H1 (cell line): ENCODE measurements around the gene MYPN. TPM values are rescaled to one million over a fixed set of nuclear protein-coding genes. Genes with fewer than 3 reads are reported as not detected.

Source experiments
- CTCF ChIA-PET: fragments of 300-600 bp; sonication (Branson Sonifier 250); formaldehyde crosslinking; loops from one replicate; lab custom pipeline; 2021; ENCODE audit not compliant: partially characterized antibody; lab: Charles Lee
- POLR2A ChIA-PET: fragments of 300-600 bp; sonication (Branson Sonifier 250); formaldehyde crosslinking; loops from one replicate; lab custom pipeline; 2021; ENCODE audit warnings: inconsistent platforms; ENCODE audit not compliant: partially characterized antibody; lab: Charles Lee
- DNase-seq, 2 experiments: peaks; one replicate each; pipeline versions ENCODE4 v3.0.0 to v3.0.0-alpha.2; 2010 to 2022; ENCODE audit warnings: low spot score in 2 of 2, low read depth in 1 of 2, mixed read lengths in 1 of 2
- FAIRE-seq: peaks from 2 replicates; lab custom pipeline; 2011; peaks lifted over from hg19 to GRCh38; lab: Jason Lieb, UNC
- H2AFZ ChIP-seq: 2 replicates; pipeline ENCODE4 v1.8.1; 2012; ENCODE audit warnings: low read length, inconsistent platforms
- H2AK5ac ChIP-seq: 2 replicates; pipeline ENCODE4 v1.6.1; 2013; ENCODE audit warnings: low read depth, low read length
- H2BK120ac ChIP-seq: replicated peaks from 2 replicates; pipeline ENCODE3; 2013; ENCODE audit warnings: low read depth, low read length, inconsistent platforms
- H2BK12ac ChIP-seq: 2 replicates; pipeline ENCODE4 v1.6.1; 2013; ENCODE audit warnings: low read depth, low read length
- H2BK15ac ChIP-seq: 2 replicates; pipeline ENCODE4 v1.6.1; 2013; ENCODE audit warnings: low read length
- H2BK20ac ChIP-seq: 2 replicates; pipeline ENCODE4 v1.6.1; 2013; ENCODE audit warnings: low read length
- H2BK5ac ChIP-seq: 2 replicates; pipeline ENCODE4 v1.6.1; 2013; ENCODE audit warnings: low read depth, low read length
- H3K14ac ChIP-seq: 2 replicates; pipeline ENCODE4 v1.6.1; 2013; ENCODE audit warnings: inconsistent platforms; ENCODE audit not compliant: insufficient read length
- H3K18ac ChIP-seq: 2 replicates; pipeline ENCODE4 v1.6.1; 2013; ENCODE audit warnings: low read length; ENCODE audit errors: extremely low read depth
- H3K23ac ChIP-seq: 2 replicates; pipeline ENCODE4 v1.6.1; 2013; ENCODE audit warnings: inconsistent platforms; ENCODE audit not compliant: insufficient read length
- H3K23me2 ChIP-seq: 2 replicates; pipeline ENCODE4 v1.6.1; 2013; ENCODE audit warnings: low read depth, low read length
- H3K27ac ChIP-seq: 2 replicates; pipeline ENCODE4 v1.6.1; 2011; ENCODE audit warnings: low read depth, low read length, inconsistent platforms
- H3K27me3 ChIP-seq, 4 experiments: replicated peaks in 1 of 4; 1 replicate in 1 of 4; 2 replicates in 3 of 4; pipeline versions ENCODE4 v1.6.1 to v1.8.1; 2011 to 2013; ENCODE audit warnings: low read length in 3 of 4, mild to moderate bottlenecking in 3 of 4, inconsistent platforms in 2 of 4, mixed read lengths in 2 of 4, moderate library complexity in 1 of 4; ENCODE audit not compliant: control insufficient read depth in 3 of 4, insufficient read depth in 3 of 4; ENCODE audit errors: extremely low read depth in 1 of 4
- H3K36me3 ChIP-seq, 4 experiments: 2 replicates each; pipeline versions ENCODE4 v1.6.1 to v1.8.1; 2011 to 2013; ENCODE audit warnings: mild to moderate bottlenecking in 4 of 4, low read length in 3 of 4, moderate library complexity in 2 of 4, control low read depth in 1 of 4, inconsistent platforms in 1 of 4; ENCODE audit not compliant: insufficient read depth in 4 of 4, control insufficient read depth in 2 of 4
- H3K4ac ChIP-seq: replicated peaks from 2 replicates; pipeline ENCODE3; 2013; ENCODE audit warnings: low read length, low read depth, mixed read lengths, inconsistent platforms; ENCODE audit not compliant: insufficient read length
- H3K4me1 ChIP-seq, 4 experiments: replicated peaks in 1 of 4; 1 replicate in 1 of 4; 2 replicates in 3 of 4; pipeline versions ENCODE4 v1.6.1 to v1.8.1; 2011 to 2013; ENCODE audit warnings: low read length in 3 of 4, inconsistent platforms in 2 of 4, mixed read lengths in 1 of 4; ENCODE audit not compliant: insufficient read depth in 4 of 4, control insufficient read depth in 3 of 4
- H3K4me2 ChIP-seq, 2 experiments: 2 replicates each; pipeline versions ENCODE4 v1.6.1 to v1.8.1; 2011 to 2013; ENCODE audit warnings: low read depth in 2 of 2, low read length in 2 of 2, control low read depth in 1 of 2, inconsistent platforms in 1 of 2, mild to moderate bottlenecking in 1 of 2; ENCODE audit not compliant: insufficient read depth in 1 of 2
- H3K4me3 ChIP-seq, 4 experiments: fragments of 200-600, 300-600 bp in 1 of 4; sonication (generic), shearing (Covaris generic), sonication (Bioruptor Twin) in 1 of 4; 2 replicates each; pipeline versions ENCODE4 v1.5.1 to v1.8.1; 2011 to 2016; ENCODE audit warnings: low read length in 4 of 4, low read depth in 3 of 4, control low read depth in 2 of 4, inconsistent platforms in 2 of 4, mild to moderate bottlenecking in 2 of 4, mixed read lengths in 1 of 4, moderate library complexity in 1 of 4; ENCODE audit not compliant: insufficient read depth in 2 of 4; ENCODE audit errors: extremely low read depth in 1 of 4
- H3K56ac ChIP-seq: replicated peaks from 2 replicates; pipeline ENCODE3; 2013; ENCODE audit warnings: low read depth, mild to moderate bottlenecking, mixed read lengths, low read length, inconsistent platforms; ENCODE audit not compliant: insufficient read length
- H3K79me1 ChIP-seq: 2 replicates; pipeline ENCODE4 v1.6.1; 2013; ENCODE audit warnings: low read depth, low read length, control low read depth
- H3K79me2 ChIP-seq, 2 experiments: 2 replicates each; pipeline versions ENCODE4 v1.6.1 to v1.8.1; 2012 to 2013; ENCODE audit warnings: low read length in 2 of 2, mild to moderate bottlenecking in 2 of 2, inconsistent platforms in 1 of 2; ENCODE audit not compliant: insufficient read depth in 2 of 2, control insufficient read depth in 1 of 2
- H3K9ac ChIP-seq, 4 experiments: replicated peaks in 1 of 4; 1 replicate in 1 of 4; 2 replicates in 3 of 4; pipeline versions ENCODE4 v1.6.1 to v1.8.1; 2011 to 2013; ENCODE audit warnings: low read depth in 3 of 4, low read length in 3 of 4, control low read depth in 2 of 4, mild to moderate bottlenecking in 2 of 4, moderate library complexity in 2 of 4, inconsistent platforms in 1 of 4; ENCODE audit errors: extremely low read depth in 1 of 4
- H3K9me3 ChIP-seq, 2 experiments: 2 replicates each; pipeline versions ENCODE4 v1.6.1 to v1.8.1; 2012 to 2013; ENCODE audit warnings: mild to moderate bottlenecking in 2 of 2, moderate library complexity in 2 of 2, control low read depth in 1 of 2, inconsistent platforms in 1 of 2, low read depth in 1 of 2, low read length in 1 of 2, mixed read lengths in 1 of 2; ENCODE audit not compliant: insufficient read depth in 2 of 2
- H4K20me1 ChIP-seq, 2 experiments: replicated peaks in 1 of 2; 2 replicates each; pipeline versions ENCODE3 to v1.8.1; 2011 to 2013; ENCODE audit warnings: inconsistent platforms in 2 of 2, low read length in 2 of 2, mild to moderate bottlenecking in 1 of 2; ENCODE audit not compliant: insufficient read depth in 2 of 2, control insufficient read depth in 1 of 2
- H4K5ac ChIP-seq: 2 replicates; pipeline ENCODE4 v1.6.1; 2013; ENCODE audit warnings: low read length, low read depth, mixed read lengths, inconsistent platforms; ENCODE audit not compliant: insufficient read length
- H4K8ac ChIP-seq: 2 replicates; pipeline ENCODE4 v1.8.0; 2013; ENCODE audit warnings: mild to moderate bottlenecking, moderate library complexity, low read length, inconsistent platforms; ENCODE audit not compliant: insufficient read depth; ENCODE audit errors: extremely low read depth
- H4K91ac ChIP-seq: replicated peaks from 2 replicates; pipeline ENCODE3; 2013; ENCODE audit warnings: low read length, mixed read lengths, inconsistent platforms; ENCODE audit not compliant: insufficient read length
- ATF3 ChIP-seq: IDR thresholded peaks from 2 replicates; pipeline ENCODE4 v1.6.1; 2011; ENCODE audit warnings: low read depth, mild to moderate bottlenecking, low read length; ENCODE audit not compliant: insufficient read depth
- CBX5 ChIP-seq: fragments of 300-800, 300-1000 bp; sonication (generic); IDR thresholded peaks from 2 replicates; pipeline ENCODE4 v1.7.1; 2016; ENCODE audit warnings: antibody characterized with exemption, low read length, low read depth
- CBX8 ChIP-seq: fragments of 300-800, 300-1000 bp; sonication (generic); IDR thresholded peaks from 2 replicates; pipeline ENCODE4 v1.7.1; 2016; ENCODE audit warnings: low read depth, low read length, borderline replicate concordance
- CEBPB ChIP-seq: IDR thresholded peaks from 2 replicates; pipeline ENCODE4 v1.6.1; 2012; ENCODE audit warnings: low read depth, low read length
- CHD2 ChIP-seq: IDR thresholded peaks from 2 replicates; pipeline ENCODE4 v1.6.1; 2012; ENCODE audit warnings: low read length, improper control_type of control experiment
- CTBP2 ChIP-seq: IDR thresholded peaks from 2 replicates; pipeline ENCODE4 v1.7.0; 2011; ENCODE audit warnings: borderline replicate concordance, mild to moderate bottlenecking, moderate library complexity, mixed read lengths, low read length; ENCODE audit not compliant: insufficient read depth, insufficient read length
- EZH2 ChIP-seq: fragments of 200-600 bp; sonication (generic); IDR thresholded peaks from 2 replicates; pipeline ENCODE4 v1.7.1; 2012; ENCODE audit warnings: low read depth, mild to moderate bottlenecking, moderate library complexity, low read length, inconsistent platforms; ENCODE audit not compliant: severe bottlenecking
- GABPA ChIP-seq: IDR thresholded peaks from 2 replicates; pipeline ENCODE4 v1.6.1; 2011; ENCODE audit warnings: mild to moderate bottlenecking, low read length, moderate library complexity, borderline replicate concordance; ENCODE audit not compliant: insufficient read depth
- KDM4A ChIP-seq: IDR thresholded peaks from one replicate; pipeline ENCODE4 v1.7.1; 2012; ENCODE audit warnings: low read depth, mild to moderate bottlenecking, moderate library complexity, low read length, inconsistent platforms; ENCODE audit not compliant: severe bottlenecking
- MAX ChIP-seq: IDR thresholded peaks from 2 replicates; pipeline ENCODE4 v1.6.1; 2012; ENCODE audit warnings: inconsistent platforms
- POU5F1 ChIP-seq: IDR thresholded peaks from 2 replicates; pipeline ENCODE4 v1.6.1; 2011; ENCODE audit warnings: low read depth, mild to moderate bottlenecking, low read length, moderate library complexity
- RFX5 ChIP-seq: IDR thresholded peaks from 2 replicates; pipeline ENCODE4 v1.6.1; 2011; ENCODE audit warnings: low read depth, low read length, improper control_type of control experiment, borderline replicate concordance
- SIX5 ChIP-seq: IDR thresholded peaks from 2 replicates; pipeline ENCODE4 v1.6.1; 2011; ENCODE audit warnings: mild to moderate bottlenecking, low read depth, low read length
- SP1 ChIP-seq: IDR thresholded peaks from 2 replicates; pipeline ENCODE4 v1.6.1; 2011; ENCODE audit warnings: low read depth, low read length
- SP4 ChIP-seq: IDR thresholded peaks from 2 replicates; pipeline ENCODE4 v1.6.1; 2012; ENCODE audit warnings: low read length, inconsistent platforms
- WGBS, 2 experiments: shearing (Covaris generic) in 1 of 2; methylation state at CpG; one replicate each; pipeline versions ENCODE4 v1.1.6 to v1.1.7; 2013 to 2015; ENCODE audit warnings: low lambda C conversion rate in 2 of 2, mixed read lengths in 2 of 2, inconsistent platforms in 1 of 2, low coverage in 1 of 2, missing lambda C conversion rate in 1 of 2; ENCODE audit not compliant: insufficient replicate concordance in 2 of 2, insufficient coverage in 1 of 2, insufficient read length in 1 of 2; ENCODE audit errors: extremely low coverage in 1 of 2, missing lambda C conversion rate in 1 of 2; 5-methylcytosine and 5-hydroxymethylcytosine counted together
- polyA plus RNA-seq, 7 experiments: library from polyadenylated mRNA; depleted of rRNA in 3 of 7; stranded (reverse) in 5 of 7; unstranded in 2 of 7; fragments of >200 nt in 5 of 7; fragments of 200-250 nt in 2 of 7; gene quantifications; 1 replicate in 5 of 7; 2 replicates in 1 of 7; 4 replicates in 1 of 7; pipeline versions ENCODE4 v1.2.1 to v1.2.3, GENCODE V29; 2011 to 2013; ENCODE audit warnings: missing spikeins in 2 of 7, mixed read lengths in 2 of 7
- total RNA-seq: library from RNA; stranded (reverse); fragmentation: NEBNext Ultra II Directional; extraction: Animal tissue kit (Norgen Biotek cat#: 25700); gene quantifications from 2 replicates; pipeline ENCODE4 v1.2.1, GENCODE V29; 2021

Gene MYPN
- total and polyA plus RNA-seq, 2 of the 8 experiments (the other 6 are each of a cell fraction or from before 2014, with no cell fraction given) = not detected

GRCh38 chr10:68145705-68146104, 36.4 kb downstream of the MYPN start:
- Histone ChIP-seq H2BK120ac (no peak overlapping the region), H3K23ac (no peak overlapping the region), H3K27me3 (no peaks in the 10 kb centered on the region), H4K5ac (no peak overlapping the region), H3K56ac (no peak overlapping the region), H3K27ac (no peak overlapping the region), H4K8ac (no peak overlapping the region), H3K36me3 (no peaks in the 10 kb centered on the region), H2AFZ (no peak overlapping the region), H3K4me3 (no peak overlapping the region), H2BK15ac (no peak overlapping the region), H2BK20ac (no peak overlapping the region), H2AK5ac (no peak overlapping the region), H3K18ac (no peak overlapping the region), H4K91ac (no peak overlapping the region), H3K79me2 (no peaks in the 10 kb centered on the region), H2BK5ac (no peak overlapping the region), H3K4me1 (no peaks in the 10 kb centered on the region), H3K79me1 (no peaks in the 10 kb centered on the region), H3K23me2 (no peaks in the 10 kb centered on the region), H4K20me1 (no peaks in the 10 kb centered on the region), H3K9ac (no peak overlapping the region), H3K9me3 (no peaks in the 10 kb centered on the region), H3K14ac (no peak overlapping the region), H3K4ac (no peak overlapping the region), H3K4me2 (no peak overlapping the region), H2BK12ac (no peak overlapping the region)
- DNase-seq (no peak), FAIRE-seq (no peak)
- POLR2A ChIA-PET = no interaction called here
- 78% methylated on average over 3 of the region's 3 CpGs; no CpG with 5 or more reads in 1 of the 2 experiments for WGBS, 2 experiments
- CTCF ChIA-PET = interaction anchor here (0.9 to 1.5 kb wide), 2 partner anchors 10 to 12 kb away, joined by 3 to 8 read pairs; no protein-coding TSS in a partner anchor
- TF ChIP-seq GABPA (no peak), CHD2 (no peak), KDM4A (no peak), CBX8 (no peak), MAX (no peak), SP4 (no peak), CBX5 (no peak), ATF3 (no peak), POU5F1 (no peak), EZH2 (no peak), SIX5 (no peak), CTBP2 (no peak), RFX5 (no peak), CEBPB (no peak), SP1 (no peak)
